Endothelial cell of umbilical vein (primary cell): ENCODE results near the gene CIAO3.
"Not testable (repeated sequence)": the region's sequence is repeated elsewhere in the genome, so short reads cannot be mapped to it uniquely, and the experiment has no call there.

Source experiments
- CTCF ChIP-seq, 2 donors: IDR thresholded peaks; 1 replicate in 1 of 2; 2 replicates in 1 of 2; pipeline ENCODE4 v1.5.1; 2011; ENCODE audit warnings: low read length in 2 of 2, mild to moderate bottlenecking in 2 of 2, moderate library complexity in 2 of 2, control low read depth in 1 of 2, inconsistent platforms in 1 of 2, low read depth in 1 of 2; ENCODE audit not compliant: insufficient read depth in 1 of 2; ENCODE audit errors: extremely low read depth in 1 of 2
- EZH2 ChIP-seq: IDR thresholded peaks from 2 replicates; pipeline ENCODE4 v1.6.1; 2012; ENCODE audit warnings: borderline replicate concordance, low read depth, mild to moderate bottlenecking, moderate library complexity, low read length, inconsistent platforms; ENCODE audit not compliant: severe bottlenecking
- JUN ChIP-seq: IDR thresholded peaks from 2 replicates; pipeline ENCODE4 v1.6.1; 2011; ENCODE audit warnings: borderline replicate concordance, low read depth; ENCODE audit not compliant: insufficient read length, insufficient read depth
- POLR2A ChIP-seq: IDR thresholded peaks from 2 replicates; pipeline ENCODE4 v1.6.1; 2012; ENCODE audit warnings: low read depth, mild to moderate bottlenecking, control low read depth, low read length

DNA sequence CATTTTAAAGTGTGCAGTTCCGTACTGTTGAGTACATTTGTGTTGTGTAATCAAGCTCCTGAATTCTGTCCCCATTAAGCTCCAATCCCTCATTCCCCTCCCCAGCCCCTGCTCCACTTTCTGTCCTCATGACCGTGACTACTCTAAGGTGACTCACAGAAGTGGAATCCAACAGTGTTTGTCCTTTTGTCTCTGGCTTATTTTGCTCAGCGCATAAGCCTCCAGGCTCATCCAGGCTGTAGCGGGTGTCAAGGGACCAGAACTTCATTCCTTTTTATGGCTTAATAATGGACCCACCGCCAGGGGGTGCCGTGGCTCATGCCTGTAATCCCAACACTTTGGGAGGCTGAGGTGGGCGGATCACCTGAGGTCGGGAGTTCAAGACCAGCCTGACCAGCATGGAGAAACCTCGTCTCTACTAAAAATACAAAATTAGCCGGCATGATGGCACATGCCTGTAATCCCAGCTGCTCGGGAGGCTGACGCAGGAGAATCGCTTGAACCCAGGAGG, 28.0 kb downstream of the CIAO3 start:
- TF ChIP-seq JUN, EZH2, POLR2A: not testable (repeated sequence)
- peak; percentile 36 for TF ChIP-seq CTCF (IDR thresholded peaks at IDR 0.05; ENCODE audit: extremely low read depth in 1 of 2, insufficient read depth in 1 of 2, low read depth in 1 of 2, low read length in 2 of 2)
